A549 treated with ZK216348 at 1 μM for 4 hours (cell line): ENCODE data around the gene ZNF483. TPM values are rescaled to one million over a fixed set of nuclear protein-coding genes. Genes with fewer than 3 reads are reported as not detected.

Experiments
- total RNA-seq: library from RNA; stranded (reverse); fragments of 200-300 nt; extraction: Qiagen RNA extraction; gene quantifications from 5 replicates; pipeline ENCODE4 v1.2.3, GENCODE V29; 2022; ENCODE audit warnings: low read depth

The ZNF483 gene
- 0.41 to 1.2 TPM (median 0.93 TPM) in 5 replicates for total RNA-seq

DNA sequence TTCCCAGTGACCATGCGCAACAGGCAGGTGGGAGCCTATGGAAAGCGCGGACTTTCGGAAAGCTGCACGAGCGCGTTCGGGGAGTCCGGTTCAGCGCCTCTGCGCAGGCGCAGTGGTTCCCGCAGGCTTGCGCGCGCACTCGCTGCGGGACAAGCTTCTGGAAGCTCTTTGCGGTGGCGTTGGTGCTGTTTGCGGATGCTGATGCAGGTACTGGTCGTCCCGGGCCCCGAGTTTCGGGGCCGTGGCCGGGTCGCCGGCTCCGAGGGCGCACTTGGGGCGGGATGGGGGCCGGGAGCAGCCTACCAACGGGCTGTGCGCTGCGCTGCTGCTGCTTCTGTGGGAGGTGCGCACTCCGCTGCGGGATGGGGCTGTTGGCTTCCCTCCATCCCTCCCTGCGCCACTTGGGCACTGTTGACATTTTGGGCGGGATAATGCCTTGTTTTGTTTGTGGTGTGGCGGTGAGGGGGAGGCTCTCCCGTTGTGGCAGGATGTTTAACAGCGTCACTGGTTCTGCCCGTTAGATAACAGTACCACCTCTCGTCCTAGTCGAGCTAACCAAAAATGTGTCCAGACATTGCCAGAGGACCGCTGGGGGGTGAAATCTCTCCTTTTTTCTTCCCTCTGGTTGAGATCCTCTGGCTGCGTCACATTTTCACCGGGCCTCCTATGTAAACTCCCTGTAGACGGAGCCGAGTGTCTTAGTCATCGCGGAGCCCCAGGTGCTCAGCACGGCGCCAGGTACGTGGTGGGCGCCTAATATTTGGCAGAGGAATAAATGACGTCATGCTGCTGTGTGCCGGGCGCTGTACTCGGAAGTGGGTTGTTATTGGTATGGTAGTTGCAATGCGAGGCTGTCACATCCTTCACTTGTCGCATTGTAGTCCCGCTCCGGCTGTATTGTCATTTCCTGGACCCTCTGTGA lies at the start of gene ZNF483:
TSS of gene ZNF483 (plus strand) at position 124 of the 922 bp plus-strand sequence. CDS start 2,217 bp downstream, outside the sequence.

DNA sequence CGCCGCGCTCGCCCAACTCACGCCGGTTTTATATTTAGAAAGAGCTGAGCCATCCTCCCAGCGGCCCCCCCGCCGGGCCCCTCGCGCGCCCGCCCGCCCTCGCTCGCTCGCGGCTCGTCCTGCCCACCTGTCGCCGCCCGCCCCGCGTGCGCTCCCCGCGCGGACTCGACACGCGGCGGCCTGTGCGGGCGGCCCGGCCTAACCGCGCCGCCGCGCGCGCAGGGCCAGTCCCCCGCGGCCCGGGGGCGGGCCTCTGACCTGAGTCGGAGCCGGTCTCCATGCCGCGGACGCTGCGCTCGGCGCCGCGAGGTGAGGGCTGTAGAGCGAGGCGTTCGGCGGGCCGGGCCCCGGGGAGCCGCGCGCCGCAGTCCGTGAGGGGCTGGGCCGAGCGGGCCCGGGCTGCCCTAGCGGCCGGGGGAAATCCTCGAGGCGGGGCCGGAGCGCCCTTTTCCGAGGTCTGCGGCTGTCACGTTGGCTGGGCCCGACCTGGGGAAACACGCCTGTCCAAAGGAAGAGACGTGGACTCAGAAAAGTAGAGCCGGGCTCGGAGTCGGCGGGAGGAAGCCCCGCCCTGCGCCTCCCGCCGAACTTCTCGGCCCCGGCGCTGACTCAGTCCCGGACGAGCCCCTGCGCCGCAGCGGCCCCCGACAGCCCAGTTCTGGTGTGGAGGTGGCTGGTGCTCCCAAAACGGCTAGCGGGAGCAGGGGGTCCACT lies 41.0 kb upstream of the ZNF483 start, which contains the start of gene ECPAS:
TSS of gene ECPAS (minus strand) at position 526 of the 714 bp plus-strand sequence. CDS start 11,465 bp downstream, outside the sequence.

DNA sequence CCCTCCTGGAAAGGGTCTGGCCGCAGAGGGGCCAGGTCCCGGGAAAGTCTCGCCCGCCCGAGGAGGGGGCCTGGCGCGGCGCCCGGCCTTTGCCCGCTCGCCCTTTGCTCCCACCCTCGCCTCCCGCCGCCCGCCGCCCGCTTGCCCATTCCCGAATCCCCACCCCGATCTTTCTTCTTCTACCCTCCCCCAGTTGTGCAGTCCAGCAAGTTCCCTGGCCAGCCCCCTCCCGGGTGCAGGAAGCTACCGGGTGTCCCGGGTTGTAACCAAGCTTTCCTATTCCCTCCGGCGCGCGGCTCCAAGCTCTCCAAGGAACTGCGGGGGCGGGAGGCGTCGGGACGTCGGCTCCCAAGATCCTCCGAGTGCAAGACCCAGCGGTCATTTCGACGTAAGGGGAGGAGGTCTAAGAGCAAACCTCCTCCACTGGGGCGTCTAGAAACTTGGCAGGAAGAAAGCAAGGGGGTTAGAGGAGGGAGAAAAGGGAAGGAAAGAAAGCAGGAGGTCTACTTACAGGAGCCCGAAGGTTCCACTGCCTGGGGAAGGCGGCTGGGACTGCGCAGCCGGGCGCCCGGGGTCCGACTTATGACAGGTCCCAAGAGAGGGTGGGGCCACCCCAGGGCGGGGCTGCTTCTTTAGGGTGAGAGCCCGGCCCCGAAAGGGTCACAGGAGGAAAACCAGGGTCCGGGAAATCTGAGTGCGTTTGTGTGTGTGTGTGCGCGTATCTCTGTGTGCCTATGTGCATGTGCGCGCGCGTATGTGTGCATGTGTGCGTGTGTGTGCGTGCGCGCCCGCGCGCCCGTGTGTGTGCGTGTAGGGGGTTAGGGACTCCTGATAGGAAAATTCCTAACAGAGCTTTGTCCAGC lies 74.3 kb downstream of the ZNF483 start, which contains the start of gene PTGR1:
TSS of gene PTGR1 (minus strand) at position 556 of the 863 bp plus-strand sequence. CDS start 2,225 bp downstream, outside the sequence.

Other genes with a start within 250 kb of the ZNF483 start
- gene OR2K2, start 195.0 kb upstream of the ZNF483 start, total RNA-seq: not detected in 5 replicates
- 35.1 to 49.7 TPM (median 41.1 TPM) in 5 replicates for gene ECPAS, start 40.8 kb upstream of the ZNF483 start, total RNA-seq
- 318 to 392 TPM (median 362 TPM) in 5 replicates for gene PTGR1, start 74.5 kb downstream of the ZNF483 start, total RNA-seq
- gene DNAJC25, start 106.2 kb downstream of the ZNF483 start, total RNA-seq: 10.3 to 14.7 TPM (median 11.3 TPM) in 5 replicates
- 34.6 to 60.2 TPM (median 56.9 TPM) in 5 replicates for gene GNG10, start 136.4 kb downstream of the ZNF483 start, total RNA-seq